Motor neuron (in vitro differentiated cells): ENCODE data around the gene NUPR2. TPM values are rescaled to one million over a fixed set of nuclear protein-coding genes. Genes with fewer than 3 reads are reported as not detected.
"Not testable (repeated sequence)": the region's sequence is repeated elsewhere in the genome, so short reads cannot be mapped to it uniquely, and the experiment has no call there.

Experiments used
- ATAC-seq, 8 experiments: fragments of 200-7000 bp; cut with Tn5 transposase; replicated peaks in 6 of 8; 2 replicates each; pipeline ENCODE4 v1.8.0; 2021; ENCODE audit warnings: mild to moderate bottlenecking in 8 of 8, moderate library complexity in 8 of 8
- H3K27ac ChIP-seq, 2 donors: fragments of 250-450 bp; sonication (Bioruptor Pico); 2 replicates each; pipeline ENCODE4 v1.9.0; 2021; ENCODE audit warnings: antibody characterized with exemption in 2 of 2, mild to moderate bottlenecking in 2 of 2, moderate library complexity in 1 of 2
- H3K4me1 ChIP-seq, 2 donors: fragments of 250-450 bp; sonication (Bioruptor Pico); replicated peaks in 1 of 2; 2 replicates each; pipeline ENCODE4 v1.6.1; 2021; ENCODE audit warnings: antibody characterized with exemption in 2 of 2, mild to moderate bottlenecking in 2 of 2, moderate library complexity in 1 of 2
- H3K4me3 ChIP-seq, 5 donors: fragments of 250-450 bp; sonication (Bioruptor Pico); 2 replicates each; pipeline ENCODE4 v1.9.0; 2021; ENCODE audit warnings: antibody characterized with exemption in 5 of 5, mild to moderate bottlenecking in 5 of 5, moderate library complexity in 4 of 5
- WGBS, 10 experiments: fragments of 450-650 bp; shearing (Covaris generic); methylation state at CpG; one replicate each; pipeline ENCODE4 v1.0.0; 2022; 5-methylcytosine and 5-hydroxymethylcytosine counted together
- in situ Hi-C, 9 experiments: fragments of 400-800 bp; cut with MboI; loops; one replicate each; pipeline ENCODE4 v1.15.0; 2021; ENCODE audit warnings: low sequenced_read_pairs in 9 of 9, low pct_unique_long_range_greater_than_20kb in 2 of 9; ENCODE audit not compliant: unreplicated experiment in 9 of 9
- total RNA-seq, 8 experiments: library from RNA; unstranded; fragments of 300-600 nt; gene quantifications; 2 replicates each; pipeline versions ENCODE4 v1.2.3 to v1.2.4, GENCODE V29; 2022

Gene NUPR2
- total RNA-seq, 8 experiments from 2014 or later, result not detected

DNA sequence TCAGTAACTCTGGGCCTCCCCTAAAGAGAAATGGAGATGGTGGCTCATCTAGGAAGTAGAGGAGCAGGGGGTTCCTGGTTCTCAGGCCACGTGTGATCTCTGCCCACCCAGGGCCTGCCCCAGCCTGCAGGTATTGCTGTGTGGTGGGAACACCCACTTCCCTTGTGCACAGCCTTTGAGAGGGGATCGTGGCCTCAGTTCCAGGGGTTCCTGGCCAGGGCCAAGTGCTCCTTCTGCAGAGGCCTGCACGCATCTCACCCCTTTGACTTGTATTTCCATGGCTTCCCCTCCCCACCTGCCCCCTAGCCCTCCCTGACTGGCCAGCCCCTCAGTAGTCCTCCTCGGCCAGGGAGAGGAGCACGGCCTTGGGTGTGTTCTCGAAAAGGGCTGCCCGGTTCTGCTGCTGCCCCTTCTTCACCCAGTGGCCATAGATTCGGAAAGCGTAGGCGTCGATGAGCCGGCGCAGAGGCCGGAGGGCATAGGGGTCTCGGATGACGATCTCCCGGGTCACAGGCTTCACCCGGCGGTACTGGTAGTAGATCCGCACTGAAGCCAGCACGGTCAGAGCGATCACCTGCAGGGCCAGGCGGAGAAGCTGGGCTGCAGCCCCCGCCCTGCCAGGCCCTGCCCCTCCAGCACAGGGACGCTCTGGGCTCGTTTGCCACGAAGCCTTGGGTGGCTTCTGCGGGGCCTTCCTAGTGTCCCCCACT, 35.3 kb downstream of the NUPR2 start:
- H3K4me3 ChIP-seq, H3K4me1 ChIP-seq, H3K27ac ChIP-seq, ATAC-seq: not testable (repeated sequence)
- in situ Hi-C loops, result loop anchor here in 1 of 9 experiments (25.0 kb wide), 1 partner anchor 444 kb away; no protein-coding TSS in a partner anchor
- 93 to 100% (median 100%) methylated on average over 1 to 6 of the region's 28 CpGs; no CpG with 5 or more reads in 7 of the 10 experiments for WGBS, 10 experiments

DNA sequence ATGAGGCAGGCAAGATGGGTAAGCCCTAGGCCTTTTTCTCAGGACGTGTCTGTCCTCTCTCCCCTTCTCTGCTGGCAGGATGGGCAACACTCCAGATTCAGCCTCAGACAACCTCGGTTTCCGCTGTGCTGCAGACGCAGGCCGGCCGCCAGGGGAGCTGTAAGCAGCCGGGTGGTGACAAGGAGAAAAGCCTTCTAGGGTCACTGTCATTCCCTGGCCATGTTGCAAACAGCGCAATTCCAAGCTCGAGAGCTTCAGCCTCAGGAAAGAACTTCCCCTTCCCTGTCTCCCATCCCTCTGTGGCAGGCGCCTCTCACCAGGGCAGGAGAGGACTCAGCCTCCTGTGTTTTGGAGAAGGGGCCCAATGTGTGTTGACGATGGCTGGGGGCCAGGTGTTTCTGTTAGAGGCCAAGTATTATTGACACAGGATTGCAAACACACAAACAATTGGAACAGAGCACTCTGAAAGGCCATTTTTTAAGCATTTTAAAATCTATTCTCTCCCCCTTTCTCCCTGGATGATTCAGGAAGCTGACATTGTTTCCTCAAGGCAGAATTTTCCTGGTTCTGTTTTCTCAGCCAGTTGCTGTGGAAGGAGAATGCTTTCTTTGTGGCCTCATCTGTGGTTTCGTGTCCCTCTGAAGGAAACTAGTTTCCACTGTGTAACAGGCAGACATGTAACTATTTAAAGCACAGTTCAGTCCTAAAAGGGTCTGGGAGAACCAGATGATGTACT, 36.6 kb downstream of the NUPR2 start:
- Histone ChIP-seq H3K27ac (peak overlapping the region in 1 of 2 donors; percentile 62), H3K4me1 (no peaks in the 10 kb centered on the region), H3K4me3 (no peak overlapping the region)
- peak in 6 of 8 experiments; percentile 37 to 84 (median 65) for ATAC-seq
- in situ Hi-C loops, result loop anchor here in 1 of 9 experiments (25.0 kb wide), 1 partner anchor 442 kb away; no protein-coding TSS in a partner anchor
- WGBS, 10 experiments, result 10 to 100% (median 85%) methylated on average over 1 to 9 of the region's 12 CpGs; no CpG with 5 or more reads in 1 of the 10 experiments

DNA sequence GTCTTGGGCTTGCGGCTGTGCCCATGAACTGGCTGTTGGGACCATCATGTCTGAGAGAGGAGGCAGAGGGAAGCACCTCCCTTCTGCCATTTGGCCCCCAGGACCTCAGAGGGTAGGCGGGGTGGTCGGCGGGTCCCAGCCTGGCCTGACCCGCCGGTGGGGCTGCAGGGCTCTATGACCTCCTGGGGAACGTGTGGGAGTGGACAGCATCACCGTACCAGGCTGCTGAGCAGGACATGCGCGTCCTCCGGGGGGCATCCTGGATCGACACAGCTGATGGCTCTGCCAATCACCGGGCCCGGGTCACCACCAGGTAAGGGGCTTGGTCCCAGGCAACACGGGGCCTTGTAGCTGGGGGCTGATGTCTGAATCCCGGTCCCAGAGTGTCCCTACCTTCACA, 38.0 kb downstream of the NUPR2 start:
- in situ Hi-C loops, result loop anchor here in 1 of 9 experiments (25.0 kb wide), 1 partner anchor 441 kb away; no protein-coding TSS in a partner anchor
- WGBS, 10 experiments, result 100% methylated on average over 1 to 3 of the region's 16 CpGs; no CpG with 5 or more reads in 8 of the 10 experiments
- ATAC-seq, result no peak
- Histone ChIP-seq H3K27ac (no peak overlapping the region), H3K4me3 (no peak overlapping the region), H3K4me1 (no peaks in the 10 kb centered on the region)

DNA sequence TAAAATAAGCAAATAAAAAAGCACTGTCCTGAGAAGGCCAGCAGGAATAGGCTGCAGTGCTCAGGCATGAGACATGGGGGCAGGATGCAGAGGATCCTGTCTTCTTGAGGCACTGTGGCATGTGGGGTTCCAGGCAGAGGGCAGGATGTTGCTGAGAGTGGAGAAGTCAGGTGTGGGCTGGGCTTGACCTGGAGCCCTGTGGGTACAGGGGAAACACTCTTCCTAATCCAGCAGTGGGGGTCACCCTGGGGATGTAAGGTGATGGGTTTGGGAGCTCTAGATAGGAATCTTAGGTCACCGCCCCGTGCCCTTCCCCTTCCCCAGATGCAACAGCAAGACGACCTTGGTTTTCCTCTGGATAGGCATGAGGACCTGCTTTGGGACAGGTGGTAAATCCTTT, 38.5 kb downstream of the NUPR2 start:
- Histone ChIP-seq H3K4me1 (no peaks in the 10 kb centered on the region), H3K4me3 (no peak overlapping the region), H3K27ac (no peak overlapping the region)
- 100% methylated on average over 1 to 2 of the region's 3 CpGs; no CpG with 5 or more reads in 6 of the 10 experiments for WGBS, 10 experiments
- no peak for ATAC-seq
- in situ Hi-C loops, result loop anchor here in 1 of 9 experiments (25.0 kb wide), 1 partner anchor 440 kb away; no protein-coding TSS in a partner anchor

DNA sequence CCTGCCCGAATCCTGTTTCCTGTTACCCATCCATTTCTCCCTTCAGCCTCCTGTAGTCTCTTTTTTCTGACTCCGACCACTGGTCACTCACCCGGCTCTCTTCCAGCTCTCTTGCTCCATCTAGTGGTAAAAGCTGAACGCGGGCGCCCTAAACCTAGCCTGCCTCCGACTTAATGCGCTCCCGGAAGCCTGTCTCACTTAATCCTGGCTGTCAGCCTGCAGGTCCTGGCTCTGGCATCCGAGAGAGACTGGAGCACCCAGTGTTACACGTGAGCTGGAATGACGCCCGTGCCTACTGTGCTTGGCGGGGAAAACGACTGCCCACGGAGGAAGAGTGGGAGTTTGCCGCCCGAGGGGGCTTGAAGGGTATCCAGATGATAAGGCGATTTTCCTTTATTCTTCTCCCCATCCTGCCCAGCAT, 41.8 kb downstream of the NUPR2 start:
- peak overlapping the region in 1 of 2 donors; percentile 52 for H3K27ac ChIP-seq
- H3K4me3 ChIP-seq, result no peak overlapping the region
- WGBS, 10 experiments, result 0 to 63% (median 30%) methylated on average over 1 to 16 of the region's 19 CpGs; no CpG with 5 or more reads in 2 of the 10 experiments
- H3K4me1 ChIP-seq, result no peaks in the 10 kb centered on the region
- ATAC-seq, result peak; percentile 75 to 99 (median 92)
- in situ Hi-C loops, result loop anchor here in 1 of 9 experiments (25.0 kb wide), 1 partner anchor 437 kb away; no protein-coding TSS in a partner anchor

DNA sequence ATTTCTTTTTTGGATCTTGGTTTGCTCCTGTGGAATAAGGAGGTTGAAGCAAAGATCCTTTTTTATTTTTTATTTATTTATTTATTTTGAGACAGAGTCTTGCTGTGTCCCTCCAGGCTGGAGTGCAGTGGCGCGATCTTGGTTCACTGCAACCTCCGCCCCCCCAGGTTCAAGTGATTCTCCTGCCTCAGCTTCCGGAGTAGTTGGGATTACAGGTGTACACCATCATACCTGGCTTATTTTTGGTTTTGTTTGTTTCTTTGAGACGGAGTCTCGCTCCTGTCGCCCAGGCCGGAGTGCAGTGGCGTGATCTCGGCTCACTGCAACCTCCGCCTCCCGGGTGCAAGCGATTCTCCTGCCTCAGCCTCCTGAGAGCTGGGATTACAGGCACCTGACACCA, 49.8 kb downstream of the NUPR2 start:
- not testable (repeated sequence) for H3K4me3 ChIP-seq, ATAC-seq, H3K4me1 ChIP-seq, H3K27ac ChIP-seq
- 80 to 100% (median 97%) methylated on average over 1 to 9 of the region's 13 CpGs; no CpG with 5 or more reads in 4 of the 10 experiments for WGBS, 10 experiments
- in situ Hi-C loops, result loop anchor here in 1 of 9 experiments (25.0 kb wide), 1 partner anchor 429 kb away; no protein-coding TSS in a partner anchor

Other genes starting within 250 kb of the NUPR2 start
- gene ZNF713, start 229.0 kb downstream of the NUPR2 start, total RNA-seq, result 10 to 100 TPM in 4 of 8 experiments, 1 to 10 TPM in 4; 2.1 to 13.1 (median 10.8) TPM
- gene MRPS17, start 164.5 kb downstream of the NUPR2 start, total RNA-seq, result 10 to 100 TPM; 11.8 to 24.6 (median 17.1) TPM
- gene NIPSNAP2, start 151.8 kb downstream of the NUPR2 start, total RNA-seq, result 10 to 100 TPM; 12.0 to 69.8 (median 40.7) TPM
- gene PSPH, start 65.0 kb downstream of the NUPR2 start, total RNA-seq, result 10 to 100 TPM; 22.1 to 40.1 (median 26.2) TPM
- gene CCT6A, start 64.7 kb downstream of the NUPR2 start, total RNA-seq, result 100 to 1,000 TPM; 126 to 307 (median 191) TPM
- gene SUMF2, start 52.1 kb downstream of the NUPR2 start, total RNA-seq, result 100 to 1,000 TPM in 3 of 8 experiments, 10 to 100 TPM in 5; 51.6 to 164 (median 92.3) TPM
- 1 to 10 TPM in 6 of 8 experiments, under 1 TPM in 2; 0.42 to 3.9 (median 1.2) TPM for gene PHKG1, start 23.5 kb downstream of the NUPR2 start, total RNA-seq
- 100 to 1,000 TPM in 6 of 8 experiments, 1 to 10 TPM in 2; 1.4 to 572 (median 255) TPM for gene CHCHD2, start 9.9 kb downstream of the NUPR2 start, total RNA-seq